ENCODE results near the gene ARMC3.

DNA sequence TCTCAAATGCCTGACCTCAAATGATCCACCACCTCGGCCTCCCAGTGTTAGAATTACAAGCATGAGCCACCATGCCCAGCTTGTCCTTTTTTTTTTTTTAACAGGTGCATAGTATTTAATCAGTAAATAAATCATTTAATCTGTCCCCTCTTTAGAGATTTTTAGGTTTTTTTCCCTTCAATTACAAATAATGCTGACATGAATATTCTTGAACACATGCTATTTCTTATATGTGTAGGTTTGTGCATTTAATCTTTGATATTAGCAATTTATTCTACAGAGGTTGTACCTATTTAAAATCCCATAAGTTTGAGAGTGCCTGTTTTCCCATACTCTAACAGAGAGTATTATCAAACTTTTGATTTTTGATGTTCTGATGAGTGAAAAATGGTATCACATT, 24.2 kb upstream of the ARMC3 start:
- TF ChIP-seq, protein P1, sequence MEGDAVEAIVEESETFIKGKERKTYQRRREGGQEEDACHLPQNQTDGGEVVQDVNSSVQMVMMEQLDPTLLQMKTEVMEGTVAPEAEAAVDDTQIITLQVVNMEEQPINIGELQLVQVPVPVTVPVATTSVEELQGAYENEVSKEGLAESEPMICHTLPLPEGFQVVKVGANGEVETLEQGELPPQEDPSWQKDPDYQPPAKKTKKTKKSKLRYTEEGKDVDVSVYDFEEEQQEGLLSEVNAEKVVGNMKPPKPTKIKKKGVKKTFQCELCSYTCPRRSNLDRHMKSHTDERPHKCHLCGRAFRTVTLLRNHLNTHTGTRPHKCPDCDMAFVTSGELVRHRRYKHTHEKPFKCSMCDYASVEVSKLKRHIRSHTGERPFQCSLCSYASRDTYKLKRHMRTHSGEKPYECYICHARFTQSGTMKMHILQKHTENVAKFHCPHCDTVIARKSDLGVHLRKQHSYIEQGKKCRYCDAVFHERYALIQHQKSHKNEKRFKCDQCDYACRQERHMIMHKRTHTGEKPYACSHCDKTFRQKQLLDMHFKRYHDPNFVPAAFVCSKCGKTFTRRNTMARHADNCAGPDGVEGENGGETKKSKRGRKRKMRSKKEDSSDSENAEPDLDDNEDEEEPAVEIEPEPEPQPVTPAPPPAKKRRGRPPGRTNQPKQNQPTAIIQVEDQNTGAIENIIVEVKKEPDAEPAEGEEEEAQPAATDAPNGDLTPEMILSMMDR (IDR thresholded peaks at IDR 0.05) = no peak
- TF ChIP-seq ZFX (IDR thresholded peaks at IDR 0.05; ENCODE audit: borderline replicate concordance) = no peak

Measured in 22Rv1 (cell line).